ENCODE data around the gene SI. TPM values are rescaled to one million over a fixed set of nuclear protein-coding genes. Genes with fewer than 3 reads are reported as not detected.

The SI gene
- total RNA-seq, 1 experiment from 2014 or later, result not detected

DNA sequence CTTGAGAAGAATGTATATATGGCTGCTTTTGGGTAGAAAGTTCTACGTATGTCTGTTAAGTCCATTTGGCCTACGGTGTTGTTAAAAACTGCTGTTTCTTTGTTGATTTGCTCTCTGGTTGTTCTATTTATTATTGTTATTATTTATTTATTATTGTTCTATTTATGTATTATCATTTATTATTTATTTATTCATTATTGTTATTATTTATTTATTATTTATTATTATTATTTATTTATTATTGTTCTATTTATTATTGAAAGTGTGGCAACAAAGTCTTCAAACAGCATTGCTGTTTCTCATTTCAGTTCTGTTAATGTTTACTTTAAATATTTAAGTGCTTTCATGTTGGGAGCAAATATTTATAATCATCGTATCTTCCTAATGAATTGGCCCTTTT is 66.7 kb downstream of the SI start:
- Histone ChIP-seq H3K4me1 (ENCODE audit: insufficient read depth, low read length) (no peaks in the 10 kb centered on the region), H2BK15ac (ENCODE audit: low read depth, low read length) (no peak overlapping the region), H4K20me1 (ENCODE audit: control insufficient read depth, insufficient read depth, insufficient read length) (no peaks in the 10 kb centered on the region), H3K27me3 (ENCODE audit: insufficient read depth, low read length) (no peaks in the 10 kb centered on the region), H2AFZ (ENCODE audit: low read length) (no peak overlapping the region), H4K91ac (ENCODE audit: insufficient read length, low read depth, low read length) (no peak overlapping the region), H2BK12ac (ENCODE audit: insufficient read length, low read depth, low read length) (no peak overlapping the region), H4K5ac (ENCODE audit: insufficient read length, low read depth, low read length) (no peak overlapping the region), H3K27ac (ENCODE audit: insufficient read length, low read depth, low read length) (no peak overlapping the region), H2AK5ac (ENCODE audit: insufficient read length, low read length) (no peak overlapping the region), H3K9me3 (ENCODE audit: control insufficient read depth, low read depth, low read length) (no peaks in the 10 kb centered on the region), H3K9ac (ENCODE audit: extremely low read depth, insufficient read length, low read length) (no peak overlapping the region), H3K14ac (ENCODE audit: insufficient read depth, low read length) (no peak overlapping the region), H3K18ac (ENCODE audit: insufficient read length, low read depth, low read length) (no peak overlapping the region), H3K56ac (ENCODE audit: insufficient read length, low read depth, low read length) (no peak overlapping the region), H3K23me2 (ENCODE audit: insufficient read length, low read depth, low read length, poor library complexity, severe bottlenecking) (no peaks in the 10 kb centered on the region), H2BK120ac (ENCODE audit: low read depth, low read length, poor library complexity, severe bottlenecking) (no peak overlapping the region), H3K4ac (ENCODE audit: low read depth, low read length) (no peak overlapping the region), H3K4me2 (ENCODE audit: insufficient read depth, insufficient read length, low read length) (no peak overlapping the region), H4K8ac (replicated peaks; ENCODE audit: insufficient read length, low read depth, low read length) (no peak overlapping the region), H2BK20ac (ENCODE audit: low read depth, low read length, poor library complexity, severe bottlenecking) (no peak overlapping the region), H2BK5ac (ENCODE audit: insufficient read length, low read length) (no peak overlapping the region), H3T11ph (ENCODE audit: low read length) (no peak overlapping the region), H3K79me2 (ENCODE audit: insufficient read depth, low read length) (no peaks in the 10 kb centered on the region), H3K23ac (ENCODE audit: insufficient read length, low read depth, low read length) (no peak overlapping the region), H3K79me1 (ENCODE audit: insufficient read depth, low read depth, low read length, poor library complexity, severe bottlenecking) (no peaks in the 10 kb centered on the region)
- no peaks in the 10 kb centered on the region for H3K36me3 Mint-ChIP-seq (ENCODE audit: insufficient read depth in 1 of 3, low read depth in 3 of 3)
- H3K9me3 Mint-ChIP-seq, result peaks cover 0 to 2% of the 10 kb centered on the region in 2 experiments; a peak in 1 of 5 replicates
- WGBS (ENCODE audit: extremely low coverage, insufficient read length, low lambda C conversion rate), result no CpG with 5 or more reads among the region's 3 CpGs
- H3K27ac Mint-ChIP-seq, result no peak overlapping the region
- TF ChIP-seq, protein P1, sequence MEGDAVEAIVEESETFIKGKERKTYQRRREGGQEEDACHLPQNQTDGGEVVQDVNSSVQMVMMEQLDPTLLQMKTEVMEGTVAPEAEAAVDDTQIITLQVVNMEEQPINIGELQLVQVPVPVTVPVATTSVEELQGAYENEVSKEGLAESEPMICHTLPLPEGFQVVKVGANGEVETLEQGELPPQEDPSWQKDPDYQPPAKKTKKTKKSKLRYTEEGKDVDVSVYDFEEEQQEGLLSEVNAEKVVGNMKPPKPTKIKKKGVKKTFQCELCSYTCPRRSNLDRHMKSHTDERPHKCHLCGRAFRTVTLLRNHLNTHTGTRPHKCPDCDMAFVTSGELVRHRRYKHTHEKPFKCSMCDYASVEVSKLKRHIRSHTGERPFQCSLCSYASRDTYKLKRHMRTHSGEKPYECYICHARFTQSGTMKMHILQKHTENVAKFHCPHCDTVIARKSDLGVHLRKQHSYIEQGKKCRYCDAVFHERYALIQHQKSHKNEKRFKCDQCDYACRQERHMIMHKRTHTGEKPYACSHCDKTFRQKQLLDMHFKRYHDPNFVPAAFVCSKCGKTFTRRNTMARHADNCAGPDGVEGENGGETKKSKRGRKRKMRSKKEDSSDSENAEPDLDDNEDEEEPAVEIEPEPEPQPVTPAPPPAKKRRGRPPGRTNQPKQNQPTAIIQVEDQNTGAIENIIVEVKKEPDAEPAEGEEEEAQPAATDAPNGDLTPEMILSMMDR (conservative IDR thresholded peaks at IDR 0.05), result no peak
- no peaks in the 10 kb centered on the region for H3K27me3 Mint-ChIP-seq (ENCODE audit: low read depth)
- no peak overlapping the region for H3K4me3 Mint-ChIP-seq
- H3K4me1 Mint-ChIP-seq, result peaks cover 0 to 4% of the 10 kb centered on the region in 2 experiments; a peak in 1 of 4 replicates
- DNase-seq, result no peak
